Omental fat pad (tissue), 4 donors: ENCODE data around the gene PCGF1. TPM values are rescaled to one million over a fixed set of nuclear protein-coding genes. Genes with fewer than 3 reads are reported as not detected.

Experiments
- ATAC-seq: fragments of 150-250 bp; one replicate; pipeline ENCODE4 v1.9.1; 2016; ENCODE audit warnings: mild to moderate bottlenecking, moderate library complexity; ENCODE audit not compliant: low FRiP score
- DNase-seq: peaks from one replicate; pipeline ENCODE4 v3.0.0-alpha.2; 2019; ENCODE audit warnings: low spot score
- CTCF ChIP-seq, 3 donors: fragments of 450-650 bp; IDR thresholded peaks; one replicate each; pipeline ENCODE4 v1.5.1; 2016 to 2017; ENCODE audit warnings: antibody characterized with exemption in 3 of 3, mild to moderate bottlenecking in 3 of 3, moderate library complexity in 2 of 3
- total RNA-seq, 4 donors: library from RNA; depleted of rRNA; stranded (reverse); fragments of >200 nt; gene quantifications; one replicate each; pipeline ENCODE4 v1.1.0, GENCODE V29; 2016

Gene PCGF1
- total RNA-seq, 4 donors from 2014 or later, result 11.6 to 20.2 (median 16.8) TPM

GRCh38 chr2:74552914-74553811, 45.7 kb upstream of the PCGF1 start:
- TF ChIP-seq CTCF (IDR thresholded peaks at IDR 0.05), result no peak
- no peak for ATAC-seq
- DNase-seq, result no peak

GRCh38 chr2:74551942-74552913, 44.7 kb upstream of the PCGF1 start:
- no peak for TF ChIP-seq CTCF (IDR thresholded peaks at IDR 0.05)
- DNase-seq, result no peak
- ATAC-seq, result no peak

- DNase-seq (no peak), ATAC-seq (no peak)
- no peak for TF ChIP-seq CTCF (IDR thresholded peaks at IDR 0.05)
These were observed 44.0 kb upstream of the PCGF1 start for GRCh38 chr2:74551530-74551929.

GRCh38 chr2:74550231-74550630, 42.7 kb upstream of the PCGF1 start:
- TF ChIP-seq CTCF (IDR thresholded peaks at IDR 0.05), result no peak
- ATAC-seq (no peak), DNase-seq (no peak)

- no peak for DNase-seq
- no peak for TF ChIP-seq CTCF (IDR thresholded peaks at IDR 0.05)
These were observed 41.7 kb upstream of the PCGF1 start for GRCh38 chr2:74548900-74549826.

GRCh38 chr2:74548285-74548899, 40.9 kb upstream of the PCGF1 start:
- ATAC-seq, result peak; percentile 49
- no peak for DNase-seq
- TF ChIP-seq CTCF (IDR thresholded peaks at IDR 0.05), result no peak

More at GRCh38 chr2:74548900-74549826, 41.7 kb upstream of the PCGF1 start:
- ATAC-seq, result peak; percentile 79
